Activated CD4-positive, alpha-beta T cell treated with anti-CD3 and anti-CD28 coated beads, Interleukin-10, Interleukin-2, amounts not matched to agents 100 ng/mL and 50 ng/mL, durations not matched to agents 16 hours and 8 hours (primary cell): ENCODE results near the gene ZNF665.
"Not testable (repeated sequence)": the region's sequence is repeated elsewhere in the genome, so short reads cannot be mapped to it uniquely, and the experiment has no call there.

Source experiments
- DNase-seq: peaks from one replicate; pipeline ENCODE4 v3.0.0-alpha.2; 2020

The ZNF665 gene

DNA sequence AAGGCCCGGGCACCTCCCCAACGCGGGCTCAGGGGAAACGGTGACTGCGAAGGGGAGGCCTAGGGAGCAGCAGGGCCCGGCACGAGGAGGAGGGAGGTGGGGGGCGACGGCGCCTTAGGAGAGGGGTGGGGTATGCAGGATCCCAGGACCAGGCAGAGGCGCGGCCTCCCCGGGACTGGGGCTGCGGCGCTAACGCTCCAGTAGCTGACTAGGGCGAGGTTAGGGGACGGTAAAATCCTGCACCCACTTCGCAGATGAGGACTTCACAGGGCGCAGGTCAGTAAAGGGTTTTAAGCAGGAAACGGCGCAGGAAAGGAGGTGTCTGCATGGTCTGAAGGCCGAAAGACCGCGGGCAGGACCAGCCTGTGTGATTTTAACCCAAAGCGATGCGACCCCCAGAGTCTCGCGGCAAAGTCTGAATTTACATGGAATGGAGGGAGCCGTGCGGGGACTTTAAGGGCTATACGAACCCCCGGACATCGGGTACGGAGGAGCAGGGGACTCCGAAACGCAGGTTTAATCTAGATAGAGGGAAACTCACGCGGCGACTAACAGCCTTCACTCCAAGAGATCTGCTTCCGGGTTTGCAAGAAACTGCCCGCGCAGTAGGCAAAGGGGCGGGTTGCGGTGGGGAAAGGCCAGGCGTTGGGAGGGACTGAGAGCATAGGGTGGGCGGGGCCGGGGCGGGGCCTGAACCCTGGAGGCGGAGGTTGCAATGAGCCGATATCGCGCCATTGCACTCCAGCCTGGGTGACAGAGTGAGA, at the start of gene ZNF665:
ZNF665 (minus strand) TSS at position 588 of the 764 bp plus-strand sequence. CDS start 10,460 bp downstream, outside the sequence.
- DNase-seq, result peak; percentile 59

DNA sequence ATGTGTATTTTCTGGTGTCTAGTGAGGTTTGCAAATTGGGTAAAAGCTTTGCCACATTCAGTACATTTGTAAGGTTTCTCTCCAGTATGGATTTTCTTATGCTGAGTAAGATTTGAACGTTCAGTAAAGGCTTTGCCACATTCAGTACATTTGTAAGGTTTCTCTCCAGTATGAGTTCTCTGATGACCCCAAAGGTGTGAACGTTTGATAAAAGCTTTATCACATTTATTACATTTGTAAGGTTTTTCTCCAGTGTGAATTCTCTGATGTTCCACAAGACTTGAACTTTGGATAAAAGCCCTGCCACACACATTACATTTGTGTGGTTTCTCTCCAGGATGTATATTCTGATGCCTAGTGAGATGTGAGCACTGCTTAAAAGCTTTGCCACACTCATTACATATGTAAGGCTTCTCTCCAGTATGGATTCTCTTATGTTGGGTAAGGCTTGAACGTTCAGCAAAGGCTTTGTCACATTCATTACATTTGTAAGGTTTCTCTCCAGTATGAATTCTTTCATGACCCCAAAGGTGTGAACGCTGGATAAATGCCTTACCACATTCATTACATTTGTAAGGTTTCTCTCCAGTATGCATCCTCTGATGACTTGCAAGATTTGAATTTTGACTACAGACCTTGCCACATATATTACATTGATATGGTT, 44.1 kb upstream of the ZNF665 start:
- no peak for DNase-seq

DNA sequence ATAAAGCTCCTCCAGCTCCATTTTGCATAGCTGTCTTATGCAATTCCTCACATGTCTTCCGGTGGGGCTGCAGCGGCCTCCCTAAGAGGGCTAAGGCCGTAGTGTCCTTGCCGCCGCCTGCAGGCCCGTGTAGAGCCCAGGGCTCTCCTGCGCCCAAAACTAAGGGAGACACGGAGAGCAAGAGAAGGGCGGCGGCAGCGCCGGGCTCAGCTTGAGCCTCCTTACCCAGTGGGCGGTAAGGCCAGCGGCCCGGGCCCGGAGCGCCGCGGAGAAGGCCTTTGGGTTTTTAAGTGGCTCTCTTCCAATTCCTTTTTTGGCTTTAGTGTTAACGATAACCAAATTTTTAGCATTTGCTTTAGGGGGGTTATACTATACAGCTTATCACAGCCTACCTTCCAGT, 31.4 kb upstream of the ZNF665 start:
- no peak for DNase-seq

DNA sequence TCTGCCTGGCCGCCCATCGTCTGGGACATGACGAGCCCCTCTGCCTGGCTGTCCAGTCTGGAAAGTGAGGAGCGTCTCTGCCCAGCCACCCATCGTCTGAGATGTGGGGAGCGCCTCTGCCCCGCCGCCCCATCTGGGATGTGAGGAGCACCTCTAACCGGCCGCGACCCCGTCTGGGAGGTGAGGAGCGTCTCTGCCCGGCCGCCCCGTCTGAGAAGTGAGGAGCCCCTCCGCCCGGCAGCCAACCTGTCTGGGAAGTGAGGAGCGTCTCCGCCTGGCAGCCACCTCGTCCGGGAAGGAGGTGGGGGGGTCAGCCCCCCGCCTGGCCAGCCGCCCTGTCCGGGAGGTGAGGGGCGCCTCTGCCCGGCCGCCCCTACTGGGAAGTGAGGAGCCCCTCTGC, 29.6 kb upstream of the ZNF665 start:
- DNase-seq, result not testable (repeated sequence)

DNA sequence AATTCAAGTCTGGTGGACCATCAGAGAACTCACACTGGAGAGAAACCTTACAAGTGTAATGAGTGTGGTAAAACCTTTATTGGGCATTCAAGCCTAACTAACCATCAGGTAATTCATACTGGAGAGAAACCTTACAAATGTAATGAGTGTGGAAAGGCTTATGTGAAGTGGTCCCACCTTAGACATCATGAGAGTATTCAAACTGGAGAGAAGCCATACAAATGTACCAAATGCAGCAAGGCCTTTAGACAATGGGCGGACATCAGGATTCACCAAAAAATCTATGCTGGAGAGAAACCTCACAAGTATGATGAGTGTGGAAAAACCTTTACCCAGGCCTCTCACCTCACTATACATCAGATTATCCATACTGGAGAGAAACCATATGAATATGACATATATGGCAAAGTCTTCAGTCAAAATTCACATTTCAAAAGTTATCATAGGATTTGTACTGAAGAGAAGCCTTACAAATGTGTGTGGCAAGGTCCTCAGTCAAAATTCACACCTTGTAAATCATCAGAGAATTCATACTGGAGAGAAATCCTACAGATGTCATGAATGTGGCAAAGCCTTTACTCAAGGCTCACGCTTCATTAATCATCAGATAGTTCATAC, 19.7 kb upstream of the ZNF665 start:
- DNase-seq, result no peak

DNA sequence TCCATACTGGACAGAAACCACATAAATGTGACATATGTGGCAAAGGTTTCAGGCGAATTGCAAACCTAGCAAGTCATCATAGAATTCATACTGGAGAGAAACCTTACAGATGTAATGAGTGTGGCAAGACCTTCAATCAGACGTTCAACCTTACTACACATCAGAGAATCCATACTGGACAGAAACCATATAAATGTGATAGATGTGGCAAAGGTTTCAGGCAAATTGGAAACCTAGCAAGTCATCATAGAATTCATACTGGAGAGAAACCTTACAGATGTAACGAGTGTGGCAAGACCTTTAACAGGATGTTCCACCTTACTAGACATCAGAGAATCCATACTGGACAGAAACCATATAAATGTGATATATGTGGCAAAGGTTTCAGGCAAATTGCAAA, 18.4 kb upstream of the ZNF665 start:
- DNase-seq, result not testable (repeated sequence)

DNA sequence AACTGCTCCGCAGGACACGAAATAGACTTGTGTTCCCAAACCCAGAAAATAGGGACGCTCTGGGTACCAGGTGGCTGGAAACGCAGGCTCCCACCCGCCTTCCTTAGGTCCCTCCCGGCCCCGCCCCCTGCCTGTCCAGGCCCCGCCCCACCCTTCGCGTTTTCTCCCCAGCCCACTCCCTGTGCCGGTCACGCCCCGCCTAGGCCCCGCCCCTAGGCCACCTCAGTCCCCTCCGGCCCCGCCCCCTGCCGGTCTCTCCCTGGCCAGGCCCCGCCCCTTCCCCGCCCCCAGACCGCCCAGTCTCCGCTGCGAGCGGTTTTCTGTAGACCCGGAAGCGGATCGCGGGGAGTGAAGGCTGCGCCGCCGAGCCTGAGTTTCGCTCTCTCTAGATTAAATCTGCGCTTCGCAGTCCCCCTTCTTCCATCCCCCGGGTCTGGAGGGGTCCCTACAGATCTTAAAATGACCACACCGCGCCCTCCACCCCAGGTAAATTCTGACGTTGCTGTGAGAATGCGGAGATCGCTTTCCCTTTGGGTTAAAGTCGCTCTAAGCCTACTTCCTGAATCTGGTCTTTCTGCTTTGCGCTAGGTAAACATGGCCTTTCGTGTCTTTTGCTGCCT, 3.7 kb upstream of the ZNF665 start:
- peak; percentile 81 for DNase-seq

DNA sequence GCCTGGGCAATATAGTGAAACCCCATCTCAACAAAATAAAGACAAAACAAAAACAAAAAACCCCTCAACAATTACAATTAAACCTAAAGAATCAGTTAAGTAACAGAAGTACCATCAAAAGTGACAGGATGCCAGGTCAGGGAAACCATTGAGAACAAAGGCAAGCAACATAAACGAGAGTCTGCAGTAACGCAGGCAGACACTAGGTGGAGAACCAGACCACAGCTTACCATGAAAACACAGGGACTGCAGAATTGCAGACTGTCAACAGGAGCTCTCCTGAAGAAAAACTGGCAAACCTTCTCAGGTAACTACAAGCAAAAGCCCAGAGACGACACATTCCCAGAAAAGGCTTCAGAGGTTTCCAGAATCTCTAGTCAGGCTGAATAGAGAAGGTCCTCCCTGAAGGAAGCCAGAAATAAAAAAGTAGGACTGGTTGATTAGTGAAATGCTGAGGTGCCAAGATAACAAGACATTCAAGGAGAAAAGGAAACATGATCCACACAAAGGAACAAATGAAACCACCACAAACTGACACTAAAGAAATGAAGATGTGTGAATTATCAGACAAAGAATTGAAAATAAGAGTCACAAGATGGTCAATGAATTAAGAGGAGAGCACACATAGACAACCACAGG, 2.2 kb upstream of the ZNF665 start:
- peak; percentile 60 for DNase-seq

DNA sequence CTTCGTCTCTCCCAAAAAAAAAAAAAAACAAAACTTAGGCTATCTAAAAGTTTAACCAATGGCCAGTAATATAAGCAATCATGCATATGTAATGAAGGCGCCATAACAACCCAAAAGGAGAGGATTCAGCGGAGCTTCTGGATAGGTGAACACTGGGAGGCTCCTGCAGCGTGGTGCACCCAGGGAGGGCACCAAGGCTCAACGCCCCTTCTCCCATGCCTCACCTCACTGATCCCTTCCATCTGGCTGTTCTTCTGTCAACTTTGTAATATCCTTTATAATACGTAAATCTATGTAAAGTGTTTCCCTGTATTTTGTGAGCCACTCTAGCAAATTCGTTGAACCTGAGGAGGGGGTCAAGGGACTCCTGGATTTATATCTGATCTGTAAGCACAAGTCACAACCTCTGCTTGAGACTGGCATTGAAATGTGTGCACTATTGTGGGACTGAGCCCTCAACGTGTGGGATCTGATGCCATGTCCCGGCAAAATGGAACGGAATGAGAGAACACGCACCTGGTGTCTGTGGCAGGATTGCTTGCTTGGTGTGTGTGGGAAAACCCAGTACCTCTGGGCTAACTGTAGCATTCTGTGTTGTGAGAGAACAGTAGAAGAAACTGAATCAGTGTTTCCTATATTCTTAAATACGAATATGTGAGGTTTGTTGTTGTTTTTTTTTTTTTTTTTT, 521 bp upstream of the ZNF665 start:
- no peak for DNase-seq

DNA sequence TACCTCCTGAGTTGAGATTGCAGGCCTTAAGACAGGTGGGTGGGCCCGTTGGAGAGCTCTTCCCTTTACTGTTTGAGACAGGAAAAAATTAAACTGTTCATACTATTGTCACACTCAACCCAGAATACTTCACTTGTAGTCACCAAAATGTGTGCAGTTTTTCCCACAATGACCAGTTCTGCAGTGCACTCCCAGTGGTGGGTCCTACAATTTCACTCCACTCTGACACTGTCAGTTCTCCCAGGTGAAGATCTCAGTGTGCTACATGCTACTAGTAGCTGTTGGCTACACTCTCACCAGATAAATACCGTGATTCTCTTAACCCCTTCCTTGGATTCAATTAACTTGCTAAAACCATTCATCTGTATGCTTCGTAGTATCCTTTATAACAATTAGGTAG, 2.9 kb downstream of the ZNF665 start:
- DNase-seq, result no peak

DNA sequence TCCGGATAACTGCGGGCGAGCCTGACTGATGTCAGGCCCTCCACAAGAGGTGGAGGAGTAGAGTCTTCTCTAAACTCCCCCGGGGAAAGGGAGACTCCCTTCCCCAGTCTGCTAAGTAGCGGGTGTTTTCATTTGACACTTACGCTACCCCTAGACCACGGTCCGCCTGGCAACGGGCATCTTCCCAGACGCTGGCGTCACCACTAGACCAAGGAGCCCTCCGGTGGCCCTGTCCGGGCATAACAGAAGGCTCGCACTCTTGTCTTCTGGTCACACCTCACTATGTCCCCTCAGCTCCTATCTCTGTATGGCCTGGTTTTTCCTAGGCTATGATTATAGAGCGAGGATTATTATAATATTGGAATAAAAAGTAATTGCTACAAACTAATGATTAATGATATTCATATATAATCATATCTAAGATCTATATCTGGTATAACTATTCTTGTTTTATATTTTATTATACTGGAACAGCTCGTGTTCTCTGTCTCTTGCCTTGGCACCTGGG, 3.4 kb downstream of the ZNF665 start:
- DNase-seq, result not testable (repeated sequence)

DNA sequence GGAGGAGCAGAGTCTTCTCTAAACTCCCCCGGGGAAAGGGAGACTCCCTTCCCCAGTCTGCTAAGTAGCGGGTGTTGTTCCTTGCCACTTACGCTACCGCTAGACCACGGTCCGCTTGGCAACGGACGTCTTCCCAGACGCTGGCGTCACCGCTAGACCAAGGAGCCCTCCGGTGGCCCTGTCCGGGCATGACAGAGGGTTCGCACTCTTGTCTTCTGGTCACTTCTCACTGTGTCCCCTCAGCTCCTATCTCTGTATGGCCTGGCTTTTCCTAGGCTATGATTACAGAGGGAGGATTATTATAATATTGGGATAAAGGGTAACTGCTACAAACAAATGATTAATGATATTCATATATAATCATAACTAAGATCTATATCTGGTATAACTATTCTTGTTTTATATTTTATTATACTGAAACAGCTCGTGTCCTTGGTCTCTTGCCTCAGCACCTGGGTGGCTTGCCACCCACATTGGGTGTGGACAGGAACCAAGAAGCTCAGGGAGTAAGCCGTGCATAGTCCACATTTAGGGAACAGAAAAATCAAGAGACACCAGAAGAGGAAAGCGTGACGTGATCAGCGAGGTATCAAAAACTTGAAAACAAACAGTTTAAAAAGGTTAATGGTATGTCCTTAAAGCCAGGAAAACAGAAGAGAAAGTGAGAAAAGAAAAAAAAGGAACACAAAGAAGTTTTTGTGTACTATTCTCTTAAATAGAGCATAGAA, 7.8 kb downstream of the ZNF665 start:
- DNase-seq, result not testable (repeated sequence)

DNA sequence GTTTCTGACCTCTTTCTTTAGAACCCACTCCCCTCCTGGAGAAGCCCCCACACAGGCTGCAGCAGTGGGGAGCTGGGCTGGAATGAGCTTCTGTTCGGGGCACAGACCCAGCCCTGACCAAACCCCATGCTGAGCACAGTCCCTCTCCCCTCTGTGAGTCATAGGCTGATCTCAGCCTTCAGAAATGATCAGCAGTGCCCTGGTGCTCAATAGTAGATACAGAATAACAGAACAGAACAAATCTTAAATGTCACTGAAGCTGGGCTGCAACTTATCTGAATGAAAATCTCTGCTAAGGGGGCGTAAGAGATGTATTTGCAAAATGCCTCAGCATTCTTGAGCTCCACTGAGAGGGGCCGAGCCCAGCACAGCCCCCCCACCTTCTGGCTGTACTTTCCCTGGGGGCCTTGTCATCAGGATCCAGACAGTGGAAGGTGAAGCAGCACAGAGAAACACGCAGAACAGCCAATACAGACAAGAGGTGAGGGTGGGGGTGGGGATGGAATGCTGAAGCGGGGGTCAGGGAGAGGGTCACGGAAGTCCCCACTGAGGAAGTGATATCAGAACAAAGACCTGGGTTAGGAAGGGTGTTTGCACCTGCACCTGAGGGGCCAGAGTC, 9.9 kb downstream of the ZNF665 start:
- DNase-seq, result no peak

DNA sequence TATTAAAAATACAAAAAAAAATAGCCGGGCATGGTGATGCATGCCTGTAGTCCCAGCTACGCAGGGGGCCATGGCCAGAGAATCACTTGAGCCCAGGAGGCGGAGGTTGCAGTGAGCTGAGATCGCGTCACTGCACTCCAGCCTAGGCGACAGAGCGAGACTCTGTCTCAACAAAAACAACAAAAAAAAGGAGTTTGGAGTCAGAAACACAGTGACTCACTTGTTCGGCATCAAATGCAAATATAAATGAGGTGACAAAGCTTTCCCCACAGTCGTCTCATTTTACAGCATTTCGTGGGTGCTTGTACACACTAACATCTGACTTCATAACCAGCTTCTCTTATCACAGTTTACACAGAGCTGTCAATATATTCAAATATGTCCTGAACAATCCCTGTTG, 11.0 kb downstream of the ZNF665 start:
- no peak for DNase-seq

DNA sequence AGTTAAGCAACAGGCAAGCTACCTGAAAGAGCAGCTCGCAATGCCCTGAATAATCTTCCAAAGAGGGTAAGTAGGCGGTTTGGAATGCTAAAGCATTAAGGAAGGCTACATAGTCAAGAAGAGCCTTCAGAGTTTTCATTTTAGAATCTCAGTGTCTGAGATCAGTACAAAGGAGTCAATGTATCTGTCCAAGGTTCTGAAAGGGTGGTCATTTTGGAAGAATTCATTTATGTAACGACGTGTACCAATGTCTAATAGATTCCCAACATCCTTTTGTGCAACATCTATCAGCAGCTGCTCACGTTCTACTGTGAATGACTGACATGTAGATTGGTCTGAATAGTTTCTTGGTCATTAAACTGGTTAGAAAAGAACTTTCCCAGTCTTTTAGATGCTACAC, 15.2 kb downstream of the ZNF665 start:
- DNase-seq, result no peak

DNA sequence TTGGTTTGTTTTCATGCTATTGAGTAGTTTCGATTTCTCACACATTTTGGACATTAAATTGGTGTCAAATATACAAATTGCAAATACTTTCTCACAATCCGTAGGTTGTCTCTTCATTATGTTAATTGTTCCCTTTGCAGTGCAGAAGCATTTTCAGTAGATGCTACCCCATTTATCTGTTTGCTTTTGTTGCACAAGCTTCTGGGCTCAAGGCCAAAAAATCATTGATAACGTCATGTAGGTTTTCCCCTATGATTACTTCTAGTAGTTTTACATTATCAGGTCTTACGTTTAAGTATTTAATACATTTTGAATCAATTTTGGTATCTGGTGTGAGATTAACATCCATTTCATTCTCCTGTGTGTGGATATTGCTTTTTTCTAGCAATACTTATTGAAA, 20.3 kb downstream of the ZNF665 start:
- DNase-seq, result no peak

DNA sequence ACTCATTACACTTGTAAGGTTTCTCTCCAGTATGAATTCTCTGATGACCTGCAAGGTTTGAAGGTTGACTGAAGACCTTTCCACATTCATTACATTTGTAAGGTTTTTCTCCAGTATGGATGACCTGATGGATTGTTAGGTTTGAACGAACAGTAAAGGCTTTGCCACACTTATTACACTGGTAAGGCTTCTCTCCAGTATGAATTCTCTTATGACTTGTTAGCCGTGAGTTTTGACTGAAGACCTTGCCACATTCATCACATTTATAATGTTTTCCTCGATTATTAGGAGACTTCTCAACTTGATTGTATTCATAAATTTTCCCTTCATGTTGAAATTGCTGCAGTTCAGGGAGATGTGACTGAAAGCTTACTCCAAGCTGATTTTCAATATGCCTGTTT, 27.5 kb downstream of the ZNF665 start:
- DNase-seq, result no peak

DNA sequence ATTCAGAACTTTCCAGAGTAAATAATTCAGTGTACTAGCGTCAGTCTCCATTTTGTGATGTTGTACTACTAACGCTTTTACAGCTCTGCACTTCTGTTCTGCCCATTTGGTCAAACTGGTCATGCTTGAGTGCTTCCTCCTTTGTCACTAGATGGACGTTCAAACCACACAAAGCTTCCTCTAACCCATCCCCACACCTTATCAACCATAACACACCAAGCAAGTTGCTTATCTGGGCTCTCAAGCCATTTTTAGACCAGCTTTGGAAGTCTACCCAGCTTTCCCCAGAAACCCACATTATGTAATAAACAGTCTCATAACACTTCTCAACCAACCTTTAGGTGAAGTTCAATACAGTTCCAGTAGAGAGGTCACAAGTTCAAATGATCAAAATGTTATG, 32.0 kb downstream of the ZNF665 start:
- DNase-seq, result no peak

DNA sequence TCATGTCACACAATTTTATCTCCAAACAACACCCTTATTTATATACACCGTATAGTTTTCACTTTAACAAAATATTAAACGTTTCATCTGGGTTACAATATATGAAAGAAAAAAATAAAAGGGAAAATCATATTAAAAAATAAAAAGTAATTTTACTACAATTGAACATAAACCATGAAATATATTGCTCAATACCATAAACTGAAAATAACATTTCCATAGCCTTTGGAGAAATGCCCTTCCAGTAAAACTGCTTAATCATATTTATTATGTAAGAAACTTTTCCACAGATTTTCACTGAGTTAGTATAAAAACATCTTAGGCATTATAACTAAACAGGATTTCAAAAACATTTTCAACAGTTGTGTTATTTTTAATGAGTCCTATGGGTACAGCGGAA, 32.8 kb downstream of the ZNF665 start:
- DNase-seq, result no peak

DNA sequence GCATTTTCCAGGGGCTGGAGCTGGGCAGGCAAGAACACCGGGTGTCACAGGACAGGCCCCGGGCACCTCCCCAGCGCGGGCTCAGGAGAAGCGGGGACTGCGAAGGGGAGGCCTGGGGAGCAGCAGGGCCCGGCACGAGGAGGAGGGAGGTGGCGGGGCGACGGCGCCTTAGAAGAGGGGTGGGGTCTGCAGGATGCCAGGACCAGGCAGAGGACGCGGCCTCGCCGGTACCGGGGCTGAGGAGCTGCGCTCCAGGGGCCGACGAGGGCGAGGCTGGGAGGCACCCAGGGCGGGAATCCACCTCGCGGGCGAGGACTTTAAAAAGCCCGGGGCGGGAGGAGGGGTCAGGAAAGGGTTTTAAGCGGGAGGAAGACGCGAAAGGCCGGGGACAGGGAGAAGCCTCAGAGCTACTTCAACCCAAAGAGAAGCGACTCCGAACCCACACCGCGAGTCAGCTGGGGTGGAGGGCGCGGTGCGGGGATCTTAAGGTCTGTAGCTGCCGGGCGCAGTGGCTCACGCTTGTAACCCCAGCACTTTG, 35.0 kb downstream of the ZNF665 start:
- DNase-seq, result peak; percentile 1

DNA sequence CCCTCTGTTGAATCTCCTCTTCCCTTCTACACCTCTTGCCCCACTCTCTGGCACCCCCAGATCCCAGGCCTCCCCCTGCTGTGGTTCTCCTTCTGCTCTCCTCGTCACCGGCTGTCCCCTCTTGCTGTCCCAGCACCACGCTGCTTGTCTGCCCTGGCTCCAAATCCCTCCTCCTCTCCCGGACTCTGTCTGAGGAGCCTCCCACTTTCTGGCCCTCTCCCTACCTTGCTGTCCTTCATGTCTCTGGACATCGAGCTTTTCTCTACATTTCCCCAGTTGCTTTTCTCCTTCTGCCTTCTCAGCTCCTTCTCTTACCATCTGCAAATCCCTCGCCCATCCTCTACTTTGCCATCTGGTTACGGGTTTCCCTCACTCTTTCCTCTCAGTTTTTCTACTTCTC, 35.5 kb downstream of the ZNF665 start:
- no peak for DNase-seq
